Left lung (tissue), 10 donors: ENCODE measurements around the gene CSF2. TPM values are rescaled to one million over a fixed set of nuclear protein-coding genes. Genes with fewer than 3 reads are reported as not detected.

Source experiments
- ATAC-seq: fragments of 200-7000 bp; cut with Tn5 transposase; one replicate; pipeline ENCODE4 v1.9.1; 2020; ENCODE audit warnings: moderate library complexity
- DNase-seq, 4 donors: peaks; one replicate each; pipeline ENCODE4 v3.0.0-alpha.2; 2013 to 2020
- H3K27ac ChIP-seq, 2 donors: fragments of 200-600 bp; sonication (generic) in 1 of 2; one replicate each; pipeline versions ENCODE4 v1.5.0 to v1.8.0; 2020 to 2021
- H3K27me3 ChIP-seq, 2 donors: fragments of 200-600 bp; sonication (generic) in 1 of 2; one replicate each; pipeline versions ENCODE4 v1.5.0 to v1.8.0; 2020 to 2021
- H3K36me3 ChIP-seq, 2 donors: fragments of 200-600 bp; sonication (generic) in 1 of 2; one replicate each; pipeline versions ENCODE4 v1.5.0 to v1.8.0; 2020 to 2021
- H3K4me1 ChIP-seq, 2 donors: fragments of 200-600 bp; one replicate each; pipeline ENCODE4 v1.8.0; 2021
- H3K4me3 ChIP-seq, 2 donors: fragments of 200-600 bp; sonication (generic) in 1 of 2; one replicate each; pipeline versions ENCODE4 v1.5.0 to v1.8.0; 2020 to 2021; ENCODE audit warnings: mild to moderate bottlenecking in 1 of 2
- H3K9me3 ChIP-seq, 2 donors: fragments of 200-600 bp; sonication (generic) in 1 of 2; one replicate each; pipeline versions ENCODE4 v1.5.0 to v1.8.0; 2020 to 2021
- intact Hi-C, 2 donors: fragments of 100-400 bp; cut with DNase I; formaldehyde crosslinking; loops; one replicate each; pipeline versions ENCODE4 v1.11.2 to v1.14.2; 2022
- polyA plus RNA-seq, 6 donors: library from polyadenylated mRNA; unstranded; fragments of 120-200 nt; gene quantifications; one replicate each; pipeline ENCODE4 v1.2.1, GENCODE V29; 2013; ENCODE audit not compliant: insufficient read length in 6 of 6
- total RNA-seq, 2 donors: library from RNA; stranded (reverse); fragmentation: NEBNext Ultra II Directional; extraction: Animal tissue kit (Norgen Biotek cat#: 25700); gene quantifications; one replicate each; pipeline ENCODE4 v1.2.1, GENCODE V29; 2021
- TF ChIP-seq, protein P1 (sequence below), 2 donors: fragments of 200-600 bp; sonication (generic) in 1 of 2; IDR thresholded peaks; one replicate each; pipeline versions ENCODE4 v1.5.0 to v1.8.0; 2021; ENCODE audit warnings: antibody characterized with exemption in 2 of 2
- donor health status: DM: no; HTN: yes; CAD: no.
- donor health status: DM: no; HTN: no; CAD: no.

CSF2 gene
- total and polyA plus RNA-seq, 8 donors = 0.18 to 5.1 (median 0.44) TPM; not detected in 3

DNA sequence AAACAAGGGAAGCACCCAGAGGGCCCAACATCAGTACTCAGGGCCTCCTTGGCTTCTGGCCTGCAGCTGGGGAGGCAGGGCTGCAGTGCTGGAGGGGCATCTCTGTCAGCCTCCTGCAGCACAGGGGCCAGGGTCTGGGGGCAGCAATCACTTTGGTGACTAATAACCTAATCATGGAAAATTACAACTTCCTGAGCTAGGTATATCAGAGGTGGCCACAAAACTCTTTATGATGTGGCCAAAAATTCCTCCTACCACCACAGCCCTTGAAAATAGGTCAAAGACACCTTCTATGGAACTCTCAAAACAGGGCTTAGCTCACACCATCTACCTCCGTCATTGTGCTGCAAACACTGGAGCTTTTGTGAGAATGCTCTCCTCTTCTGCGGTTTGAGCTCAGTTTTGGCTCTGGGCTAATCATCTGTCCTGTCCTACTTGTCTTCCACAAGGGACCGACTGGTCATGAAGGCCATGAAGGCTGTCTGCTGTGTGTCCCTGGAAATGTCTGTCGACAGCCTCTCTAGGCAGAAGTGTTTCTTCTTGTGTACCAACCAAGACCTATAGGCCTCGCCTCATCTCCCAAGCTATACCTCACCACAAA lies 28.6 kb downstream of the CSF2 start:
- DNase-seq = no peak
- no peaks in the 10 kb centered on the region for H3K9me3 ChIP-seq
- no peaks in the 10 kb centered on the region for H3K27me3 ChIP-seq
- no peak for ATAC-seq
- H3K4me3 ChIP-seq = no peak overlapping the region
- H3K27ac ChIP-seq = no peak overlapping the region
- H3K36me3 ChIP-seq = no peaks in the 10 kb centered on the region
- peaks cover 0 to 32% of the 10 kb centered on the region in 2 donors for H3K4me1 ChIP-seq
- TF ChIP-seq, protein P1, sequence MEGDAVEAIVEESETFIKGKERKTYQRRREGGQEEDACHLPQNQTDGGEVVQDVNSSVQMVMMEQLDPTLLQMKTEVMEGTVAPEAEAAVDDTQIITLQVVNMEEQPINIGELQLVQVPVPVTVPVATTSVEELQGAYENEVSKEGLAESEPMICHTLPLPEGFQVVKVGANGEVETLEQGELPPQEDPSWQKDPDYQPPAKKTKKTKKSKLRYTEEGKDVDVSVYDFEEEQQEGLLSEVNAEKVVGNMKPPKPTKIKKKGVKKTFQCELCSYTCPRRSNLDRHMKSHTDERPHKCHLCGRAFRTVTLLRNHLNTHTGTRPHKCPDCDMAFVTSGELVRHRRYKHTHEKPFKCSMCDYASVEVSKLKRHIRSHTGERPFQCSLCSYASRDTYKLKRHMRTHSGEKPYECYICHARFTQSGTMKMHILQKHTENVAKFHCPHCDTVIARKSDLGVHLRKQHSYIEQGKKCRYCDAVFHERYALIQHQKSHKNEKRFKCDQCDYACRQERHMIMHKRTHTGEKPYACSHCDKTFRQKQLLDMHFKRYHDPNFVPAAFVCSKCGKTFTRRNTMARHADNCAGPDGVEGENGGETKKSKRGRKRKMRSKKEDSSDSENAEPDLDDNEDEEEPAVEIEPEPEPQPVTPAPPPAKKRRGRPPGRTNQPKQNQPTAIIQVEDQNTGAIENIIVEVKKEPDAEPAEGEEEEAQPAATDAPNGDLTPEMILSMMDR (IDR thresholded peaks at IDR 0.05) = no peak
- intact Hi-C loops = no loop called here

DNA sequence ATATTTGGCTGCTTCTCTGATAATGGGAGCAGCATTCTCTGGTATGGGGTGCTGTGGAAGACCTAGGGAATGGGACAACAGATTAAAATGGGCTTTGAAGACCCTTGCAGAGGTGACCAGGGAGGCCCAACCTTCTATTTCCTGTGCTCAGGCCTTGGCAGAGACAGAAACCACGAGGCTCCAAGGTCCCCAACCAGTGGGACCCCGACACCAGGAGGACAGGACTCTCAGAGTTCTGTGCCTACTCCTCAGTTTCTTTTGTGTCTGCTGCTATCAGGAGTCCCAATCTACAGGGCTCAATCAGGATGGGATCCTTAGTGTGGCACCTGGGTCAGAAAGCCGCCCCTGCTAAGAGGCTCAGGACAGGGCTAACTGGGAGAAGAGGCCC lies 29.3 kb downstream of the CSF2 start:
- Histone ChIP-seq H3K4me3 (no peak overlapping the region), H3K36me3 (no peaks in the 10 kb centered on the region), H3K4me1 (peaks cover 0 to 32% of the 10 kb centered on the region in 2 donors), H3K27me3 (no peaks in the 10 kb centered on the region), H3K9me3 (no peaks in the 10 kb centered on the region), H3K27ac (peak overlapping the region; percentile 23 to 68)
- DNase-seq (no peak), ATAC-seq (no peak)
- TF ChIP-seq, protein P1 (IDR thresholded peaks at IDR 0.05) = no peak
- intact Hi-C loops = no loop called here

DNA sequence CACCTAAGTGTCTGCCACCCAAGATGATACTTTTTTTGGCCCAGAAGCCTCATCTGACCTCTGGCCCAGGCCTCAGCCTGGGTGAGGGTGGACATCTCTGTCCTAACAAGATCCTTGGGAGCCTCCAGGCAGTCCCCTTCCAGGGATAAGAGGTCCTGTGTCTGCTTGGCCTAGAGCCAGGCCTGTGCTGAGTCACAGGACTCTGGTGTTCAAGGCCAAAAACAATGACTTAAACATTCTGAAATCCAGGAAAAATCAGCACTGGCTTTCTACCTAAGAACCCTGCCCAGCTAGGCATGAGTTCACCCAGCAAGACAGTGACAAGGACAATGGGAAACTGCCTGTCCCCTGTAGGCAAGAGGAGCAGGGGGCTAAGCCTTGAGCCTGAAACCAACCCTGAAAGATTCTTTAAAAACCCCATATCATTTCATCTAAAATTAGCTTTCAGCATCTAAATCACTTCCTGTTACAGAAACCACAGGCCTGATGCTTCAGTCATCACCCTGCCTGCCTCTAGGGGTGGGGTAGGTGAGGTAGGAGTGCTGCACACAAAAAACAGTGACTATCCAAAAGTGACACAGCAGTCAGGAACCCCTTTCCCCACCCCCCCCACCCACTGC lies 29.9 kb downstream of the CSF2 start:
- no peaks in the 10 kb centered on the region for H3K9me3 ChIP-seq
- TF ChIP-seq, protein P1 (IDR thresholded peaks at IDR 0.05) = no peak
- ATAC-seq (peak; percentile 76), DNase-seq (peak; percentile 14 to 84 (median 55))
- H3K27me3 ChIP-seq = no peaks in the 10 kb centered on the region
- H3K27ac ChIP-seq = peak overlapping the region; percentile 23 to 68
- H3K4me1 ChIP-seq = peaks cover 0 to 32% of the 10 kb centered on the region in 2 donors
- intact Hi-C loops = no loop called here
- H3K36me3 ChIP-seq = no peaks in the 10 kb centered on the region
- no peak overlapping the region for H3K4me3 ChIP-seq

DNA sequence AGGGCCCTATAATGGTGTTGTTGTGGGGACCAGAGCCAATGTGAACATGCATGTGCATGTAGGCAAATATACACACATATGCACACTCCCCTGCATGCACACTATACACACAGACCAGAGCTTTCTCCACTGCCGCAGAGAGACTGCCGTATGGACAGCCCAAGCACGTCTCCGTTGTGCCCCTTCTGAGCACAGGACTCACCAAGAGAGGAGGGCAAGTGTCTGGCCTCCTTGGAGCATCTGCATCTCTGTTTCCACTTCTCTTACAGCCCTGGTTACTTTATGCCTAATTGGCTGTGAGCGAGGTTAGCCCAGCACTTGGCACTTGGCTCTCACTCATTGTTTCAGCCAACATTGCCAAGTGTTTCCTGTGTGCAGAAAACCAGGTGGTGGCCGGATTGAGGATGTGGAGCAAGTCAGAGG lies 30.4 kb downstream of the CSF2 start:
- peak overlapping the region in 1 of 2 donors; percentile 68 for H3K27ac ChIP-seq

DNA sequence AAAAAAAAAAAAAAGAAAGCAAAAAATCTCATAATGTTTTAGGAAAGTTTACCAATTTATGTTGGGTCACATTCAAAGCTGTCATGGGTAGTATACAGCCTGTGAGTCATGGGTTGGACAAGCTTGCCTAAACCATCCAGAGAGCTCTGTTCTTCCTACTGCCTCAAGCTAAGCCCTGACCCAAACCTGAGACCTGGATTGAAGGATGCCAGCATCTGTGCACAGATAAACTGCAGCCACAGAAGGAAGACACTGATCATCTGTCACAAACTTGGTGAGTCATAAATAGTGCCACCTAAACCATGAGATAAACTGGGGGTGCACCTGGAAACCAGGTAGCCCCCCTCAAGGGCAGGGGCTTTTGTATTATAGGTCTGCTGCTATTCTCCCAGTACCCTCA lies 31.0 kb downstream of the CSF2 start:
- intact Hi-C loops = no loop called here
- DNase-seq = no peak
- peaks cover 0 to 32% of the 10 kb centered on the region in 2 donors for H3K4me1 ChIP-seq
- ATAC-seq = peak; percentile 31
- no peaks in the 10 kb centered on the region for H3K27me3 ChIP-seq
- TF ChIP-seq, protein P1 (IDR thresholded peaks at IDR 0.05) = no peak
- no peaks in the 10 kb centered on the region for H3K36me3 ChIP-seq
- H3K9me3 ChIP-seq = no peaks in the 10 kb centered on the region
- H3K4me3 ChIP-seq = no peak overlapping the region
- no peak overlapping the region for H3K27ac ChIP-seq

More for the DNA sequence above, 30.4 kb downstream of the CSF2 start:
- intact Hi-C loops = no loop called here
- no peak for DNase-seq
- Histone ChIP-seq H3K4me3 (no peak overlapping the region), H3K9me3 (no peaks in the 10 kb centered on the region), H3K27me3 (no peaks in the 10 kb centered on the region), H3K36me3 (no peaks in the 10 kb centered on the region), H3K4me1 (peaks cover 0 to 32% of the 10 kb centered on the region in 2 donors)
- TF ChIP-seq, protein P1 (IDR thresholded peaks at IDR 0.05) = no peak
- peak; percentile 23 for ATAC-seq
